ENCODE data around the gene CLDN20. TPM values are rescaled to one million over a fixed set of nuclear protein-coding genes. Genes with fewer than 3 reads are reported as not detected.

The CLDN20 gene
- total RNA-seq, 4 donors from 2014 or later = 0.88 TPM; not detected in 3

- H3K4me1 ChIP-seq = no peaks in the 10 kb centered on the region
- no peaks in the 10 kb centered on the region for H3K9me3 ChIP-seq
- H3K36me3 ChIP-seq = peaks cover 0 to 57% (median 0%) of the 10 kb centered on the region in 3 donors
- TF ChIP-seq CTCF (IDR thresholded peaks at IDR 0.05) (no peak), POLR2A (IDR thresholded peaks at IDR 0.05) (no peak)
- H3K27ac ChIP-seq = no peak overlapping the region
- DNase-seq = no peak
- H3K27me3 ChIP-seq = no peaks in the 10 kb centered on the region
- H3K4me3 ChIP-seq = no peak overlapping the region
Measured at GRCh38 chr6:155253337-155253736, 10.5 kb upstream of the CLDN20 start.

- H3K36me3 ChIP-seq = peaks cover 0 to 61% (median 0%) of the 10 kb centered on the region in 3 donors
- H3K27ac ChIP-seq = no peak overlapping the region
- H3K4me1 ChIP-seq = no peaks in the 10 kb centered on the region
- no peak for TF ChIP-seq POLR2A (IDR thresholded peaks at IDR 0.05)
- TF ChIP-seq CTCF (IDR thresholded peaks at IDR 0.05) = no peak
- no peaks in the 10 kb centered on the region for H3K27me3 ChIP-seq
- H3K4me3 ChIP-seq = no peak overlapping the region
- H3K9me3 ChIP-seq = no peaks in the 10 kb centered on the region
- DNase-seq = no peak
Measured at GRCh38 chr6:155254139-155254538, 9.7 kb upstream of the CLDN20 start.

GRCh38 chr6:155256122-155256795, 7.6 kb upstream of the CLDN20 start:
- Histone ChIP-seq H3K27ac (no peak overlapping the region), H3K4me3 (no peak overlapping the region), H3K27me3 (no peaks in the 10 kb centered on the region), H3K4me1 (no peaks in the 10 kb centered on the region), H3K36me3 (peaks cover 0 to 67% (median 0%) of the 10 kb centered on the region in 3 donors), H3K9me3 (no peaks in the 10 kb centered on the region)
- TF ChIP-seq CTCF (IDR thresholded peaks at IDR 0.05) (no peak), POLR2A (IDR thresholded peaks at IDR 0.05) (no peak)
- DNase-seq = no peak

GRCh38 chr6:155257796-155258195, 6.0 kb upstream of the CLDN20 start:
- no peak overlapping the region for H3K4me3 ChIP-seq
- H3K36me3 ChIP-seq = peaks cover 0 to 54% (median 0%) of the 10 kb centered on the region in 3 donors
- no peaks in the 10 kb centered on the region for H3K9me3 ChIP-seq
- TF ChIP-seq CTCF (IDR thresholded peaks at IDR 0.05) = no peak
- TF ChIP-seq POLR2A (IDR thresholded peaks at IDR 0.05) = no peak
- no peaks in the 10 kb centered on the region for H3K4me1 ChIP-seq
- no peak overlapping the region for H3K27ac ChIP-seq
- DNase-seq = no peak
- H3K27me3 ChIP-seq = no peaks in the 10 kb centered on the region

- peaks cover 0 to 43% (median 0%) of the 10 kb centered on the region in 3 donors for H3K36me3 ChIP-seq
- no peak overlapping the region for H3K27ac ChIP-seq
- no peaks in the 10 kb centered on the region for H3K27me3 ChIP-seq
- H3K4me1 ChIP-seq = no peaks in the 10 kb centered on the region
- DNase-seq = no peak
- H3K9me3 ChIP-seq = no peaks in the 10 kb centered on the region
- no peak overlapping the region for H3K4me3 ChIP-seq
- TF ChIP-seq POLR2A (IDR thresholded peaks at IDR 0.05) (no peak), CTCF (IDR thresholded peaks at IDR 0.05) (no peak)
Measured at GRCh38 chr6:155259204-155259603, 4.6 kb upstream of the CLDN20 start.
